ENCODE data around the gene SEMG1.

DNA sequence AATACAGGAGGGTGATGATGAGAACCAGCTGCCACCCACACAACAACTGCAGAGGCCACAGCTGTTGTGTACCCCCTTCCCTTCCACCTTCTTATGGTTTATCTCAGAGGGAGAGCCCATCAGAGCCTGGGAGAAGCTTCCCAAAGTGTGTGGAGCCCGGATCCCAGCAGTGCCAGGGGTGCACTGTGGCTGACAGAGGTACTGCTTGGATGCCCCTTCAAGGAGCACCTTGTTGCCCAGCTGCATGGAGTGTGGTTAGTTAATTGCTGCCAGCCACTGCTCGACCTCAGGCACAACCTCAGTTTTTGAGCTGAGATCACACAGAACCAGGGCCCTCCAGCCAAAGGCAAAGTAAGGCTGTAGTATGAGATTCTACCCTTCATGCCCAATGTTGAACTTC, 19.1 kb upstream of the SEMG1 start:
- TF ChIP-seq, protein P1, sequence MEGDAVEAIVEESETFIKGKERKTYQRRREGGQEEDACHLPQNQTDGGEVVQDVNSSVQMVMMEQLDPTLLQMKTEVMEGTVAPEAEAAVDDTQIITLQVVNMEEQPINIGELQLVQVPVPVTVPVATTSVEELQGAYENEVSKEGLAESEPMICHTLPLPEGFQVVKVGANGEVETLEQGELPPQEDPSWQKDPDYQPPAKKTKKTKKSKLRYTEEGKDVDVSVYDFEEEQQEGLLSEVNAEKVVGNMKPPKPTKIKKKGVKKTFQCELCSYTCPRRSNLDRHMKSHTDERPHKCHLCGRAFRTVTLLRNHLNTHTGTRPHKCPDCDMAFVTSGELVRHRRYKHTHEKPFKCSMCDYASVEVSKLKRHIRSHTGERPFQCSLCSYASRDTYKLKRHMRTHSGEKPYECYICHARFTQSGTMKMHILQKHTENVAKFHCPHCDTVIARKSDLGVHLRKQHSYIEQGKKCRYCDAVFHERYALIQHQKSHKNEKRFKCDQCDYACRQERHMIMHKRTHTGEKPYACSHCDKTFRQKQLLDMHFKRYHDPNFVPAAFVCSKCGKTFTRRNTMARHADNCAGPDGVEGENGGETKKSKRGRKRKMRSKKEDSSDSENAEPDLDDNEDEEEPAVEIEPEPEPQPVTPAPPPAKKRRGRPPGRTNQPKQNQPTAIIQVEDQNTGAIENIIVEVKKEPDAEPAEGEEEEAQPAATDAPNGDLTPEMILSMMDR (IDR thresholded peaks at IDR 0.05; ENCODE audit: low read depth, low read length), result no peak
- TF ChIP-seq MYC (IDR thresholded peaks at IDR 0.05; ENCODE audit: low read depth, low read length) (no peak), POLR2A (IDR thresholded peaks at IDR 0.05; ENCODE audit: extremely low read depth, insufficient read length) (no peak), MAX (IDR thresholded peaks at IDR 0.05; ENCODE audit: low read depth, low read length) (no peak)

Data from NB4 (cell line).